Testis (tissue), 2 donors: ENCODE data around the gene GCLM.

Experiments
- CTCF ChIP-seq, 3 experiments: fragments of 450-650 bp in 2 of 3; fragments of 200-600 bp in 1 of 3; sonication (generic) in 1 of 3; IDR thresholded peaks; one replicate each; pipeline ENCODE4 v1.5.1; 2016 to 2019; ENCODE audit warnings: antibody characterized with exemption in 3 of 3, mild to moderate bottlenecking in 2 of 3, moderate library complexity in 1 of 3
- POLR2A ChIP-seq: fragments of 450-650 bp; IDR thresholded peaks from one replicate; pipeline ENCODE4 v1.6.1; 2017; ENCODE audit warnings: antibody characterized with exemption, mild to moderate bottlenecking, moderate library complexity

DNA sequence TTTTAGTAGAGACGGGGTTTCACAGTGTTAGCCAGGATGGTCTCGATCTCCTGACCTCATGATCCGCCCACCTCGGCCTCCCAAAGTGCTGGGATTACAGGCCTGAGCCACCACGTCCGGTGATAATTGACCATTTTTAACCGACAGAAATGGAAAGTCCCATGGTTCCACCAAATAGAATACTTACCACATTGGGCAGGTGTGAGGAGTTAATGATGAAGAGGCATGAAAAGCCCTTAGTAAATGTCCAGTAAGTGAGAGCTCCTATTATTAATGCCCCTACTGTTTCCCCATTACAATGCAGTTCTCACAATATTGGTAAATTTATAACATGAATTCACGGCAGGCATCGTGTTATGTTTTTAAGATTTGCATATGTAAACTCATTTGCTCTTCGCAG, 8.1 kb upstream of the GCLM start:
- TF ChIP-seq CTCF (IDR thresholded peaks at IDR 0.05) (no peak), POLR2A (no peak)
